Kidney (tissue), 14 donors: ENCODE data around the gene TIAL1. TPM values are rescaled to one million over a fixed set of nuclear protein-coding genes. Genes with fewer than 3 reads are reported as not detected.
A peak's percentile ranks its signal among the peaks of the same experiment; 100 is the strongest.
"Not testable (repeated sequence)": the region's sequence is repeated elsewhere in the genome, so short reads cannot be mapped to it uniquely, and the experiment has no call there.

Experiments
- DNase-seq, 5 donors: peaks; one replicate each; pipeline ENCODE4 v3.0.0-alpha.2; 2013 to 2020
- FAIRE-seq: peaks from 2 replicates; lab custom pipeline; 2012; peaks lifted over from hg19 to GRCh38; lab: Jason Lieb, UNC
- H3K27ac ChIP-seq, 2 donors: one replicate each; pipeline ENCODE4 v1.7.0; 2013; ENCODE audit warnings: low read depth in 2 of 2, low read length in 2 of 2, inconsistent platforms in 1 of 2
- H3K27me3 ChIP-seq: one replicate; pipeline ENCODE4 v1.7.1; 2013; ENCODE audit warnings: low read length, inconsistent platforms; ENCODE audit not compliant: control insufficient read depth, insufficient read depth
- H3K36me3 ChIP-seq, 3 donors: one replicate each; pipeline versions ENCODE4 v1.7.0 to v1.7.1; 2013; ENCODE audit warnings: low read length in 3 of 3, control low read depth in 1 of 3, inconsistent platforms in 1 of 3; ENCODE audit not compliant: insufficient read depth in 3 of 3, control insufficient read depth in 2 of 3
- H3K4me1 ChIP-seq, 3 donors: one replicate each; pipeline versions ENCODE4 v1.7.0 to v1.7.1; 2013; ENCODE audit warnings: low read length in 3 of 3, inconsistent platforms in 1 of 3, low read depth in 1 of 3; ENCODE audit not compliant: control insufficient read depth in 2 of 3, insufficient read depth in 2 of 3
- H3K4me3 ChIP-seq, 3 donors: one replicate each; pipeline versions ENCODE4 v1.7.0 to v1.8.1; 2013; ENCODE audit warnings: low read length in 3 of 3, control low read depth in 1 of 3, inconsistent platforms in 1 of 3
- H3K9ac ChIP-seq, 3 donors: one replicate each; pipeline versions ENCODE4 v1.7.0 to v1.7.1; 2013; ENCODE audit warnings: low read length in 3 of 3, control low read depth in 1 of 3, inconsistent platforms in 1 of 3
- H3K9me3 ChIP-seq, 3 donors: one replicate each; pipeline versions ENCODE4 v1.7.0 to v1.7.1; 2013; ENCODE audit warnings: low read length in 3 of 3, control low read depth in 1 of 3, inconsistent platforms in 1 of 3; ENCODE audit not compliant: control insufficient read depth in 2 of 3, insufficient read depth in 1 of 3
- intact Hi-C: fragments of 100-400 bp; cut with DNase I; formaldehyde crosslinking; loops from one replicate; pipeline ENCODE4 v1.11.1; 2022
- polyA plus RNA-seq: library from polyadenylated mRNA; stranded (reverse); fragments of 350-450 nt; fragmentation: Illumina TruSeq; extraction: RNeasy Lipid Tissue Mini Kit (QIAGEN cat#74804); gene quantifications from one replicate; pipeline ENCODE4 v1.2.3, GENCODE V29; 2014; ENCODE audit warnings: low read depth, low replicate concordance; ENCODE audit not compliant: insufficient read depth
- total RNA-seq: library from RNA; stranded (reverse); fragmentation: NEBNext Ultra II Directional; extraction: Animal tissue kit (Norgen Biotek cat#: 25700); gene quantifications from one replicate; pipeline ENCODE4 v1.2.1, GENCODE V29; 2021
- TF ChIP-seq, protein P1 (sequence below): IDR thresholded peaks from 3 replicates; pipeline ENCODE4 v1.5.1; 2012; ENCODE audit warnings: mild to moderate bottlenecking, moderate library complexity, borderline replicate concordance; ENCODE audit not compliant: insufficient read depth; ENCODE audit errors: extremely low read depth
- donor health status: control.
- donor health status: control.
- donor health status: control.
- donor health status: control.
- donor health status: control.
- donor health status: DM: yes; HTN: yes; CAD: no.
- donor health status: Normal renal cell carcinoma (clear cell type).

TIAL1 gene
- total and polyA plus RNA-seq, 2 donors from 2014 or later: 46.7 to 88.8 TPM

DNA sequence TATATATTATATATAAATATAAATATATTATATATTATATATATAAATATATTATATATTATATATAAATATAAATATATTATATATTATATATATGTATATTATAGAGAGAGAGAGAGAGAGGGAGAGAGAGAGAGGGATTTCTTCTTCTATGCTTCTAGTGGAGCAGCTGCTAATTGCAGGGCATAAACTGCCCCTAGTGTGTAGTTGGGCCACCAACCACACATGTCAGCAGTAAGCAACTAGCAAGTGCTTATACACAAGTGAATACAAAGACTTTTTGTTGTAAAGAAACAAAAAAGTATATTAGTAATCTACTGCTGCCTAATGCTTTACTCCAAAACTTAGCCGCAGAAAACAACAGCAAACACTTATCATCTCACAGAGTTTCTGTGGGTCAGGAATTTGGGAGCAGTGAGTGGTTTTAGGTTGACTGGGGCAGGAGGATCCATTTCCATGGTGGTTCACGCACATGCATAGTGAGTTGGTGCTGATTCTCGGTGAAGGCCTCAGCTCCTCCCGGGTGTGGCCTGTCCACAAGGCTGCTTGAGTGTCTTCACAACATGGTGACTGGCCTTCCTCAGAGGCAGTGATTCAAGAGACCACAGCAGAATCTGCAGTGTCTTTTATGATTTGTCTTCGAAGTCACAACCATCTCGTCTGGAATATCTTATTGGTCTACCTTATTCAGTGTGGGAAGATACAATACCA, 29.0 kb upstream of the TIAL1 start:
- DNase-seq (no peak), FAIRE-seq (peak; percentile 99)
- no peaks in the 10 kb centered on the region for H3K4me1 ChIP-seq
- H3K36me3 ChIP-seq: no peaks in the 10 kb centered on the region
- TF ChIP-seq, protein P1, sequence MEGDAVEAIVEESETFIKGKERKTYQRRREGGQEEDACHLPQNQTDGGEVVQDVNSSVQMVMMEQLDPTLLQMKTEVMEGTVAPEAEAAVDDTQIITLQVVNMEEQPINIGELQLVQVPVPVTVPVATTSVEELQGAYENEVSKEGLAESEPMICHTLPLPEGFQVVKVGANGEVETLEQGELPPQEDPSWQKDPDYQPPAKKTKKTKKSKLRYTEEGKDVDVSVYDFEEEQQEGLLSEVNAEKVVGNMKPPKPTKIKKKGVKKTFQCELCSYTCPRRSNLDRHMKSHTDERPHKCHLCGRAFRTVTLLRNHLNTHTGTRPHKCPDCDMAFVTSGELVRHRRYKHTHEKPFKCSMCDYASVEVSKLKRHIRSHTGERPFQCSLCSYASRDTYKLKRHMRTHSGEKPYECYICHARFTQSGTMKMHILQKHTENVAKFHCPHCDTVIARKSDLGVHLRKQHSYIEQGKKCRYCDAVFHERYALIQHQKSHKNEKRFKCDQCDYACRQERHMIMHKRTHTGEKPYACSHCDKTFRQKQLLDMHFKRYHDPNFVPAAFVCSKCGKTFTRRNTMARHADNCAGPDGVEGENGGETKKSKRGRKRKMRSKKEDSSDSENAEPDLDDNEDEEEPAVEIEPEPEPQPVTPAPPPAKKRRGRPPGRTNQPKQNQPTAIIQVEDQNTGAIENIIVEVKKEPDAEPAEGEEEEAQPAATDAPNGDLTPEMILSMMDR: no peak
- H3K9ac ChIP-seq: no peak overlapping the region
- H3K9me3 ChIP-seq: no peaks in the 10 kb centered on the region
- intact Hi-C loops: no loop called here
- no peak overlapping the region for H3K27ac ChIP-seq
- H3K4me3 ChIP-seq: no peak overlapping the region
- H3K27me3 ChIP-seq: no peaks in the 10 kb centered on the region

DNA sequence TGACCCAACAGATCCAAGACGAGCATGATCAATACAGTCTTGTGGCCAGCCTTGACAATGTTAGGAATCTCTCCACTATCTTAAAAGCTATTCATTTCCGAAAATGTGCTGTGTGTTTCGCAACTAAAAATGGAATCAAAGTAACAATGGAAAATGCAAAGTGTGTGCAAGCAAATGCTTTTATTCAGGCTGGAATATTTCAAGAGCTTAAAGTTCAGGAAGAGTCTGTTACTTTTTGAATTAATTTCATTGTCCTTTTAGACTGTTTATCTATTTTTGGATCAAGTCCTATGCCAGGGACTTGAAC, 24.3 kb upstream of the TIAL1 start:
- H3K27ac ChIP-seq: no peak overlapping the region
- TF ChIP-seq, protein P1: no peak
- no peaks in the 10 kb centered on the region for H3K4me1 ChIP-seq
- H3K9ac ChIP-seq: no peak overlapping the region
- H3K27me3 ChIP-seq: no peaks in the 10 kb centered on the region
- no peaks in the 10 kb centered on the region for H3K9me3 ChIP-seq
- intact Hi-C loops: no loop called here
- H3K4me3 ChIP-seq: no peak overlapping the region
- H3K36me3 ChIP-seq: no peaks in the 10 kb centered on the region
- DNase-seq (no peak), FAIRE-seq (no peak)

DNA sequence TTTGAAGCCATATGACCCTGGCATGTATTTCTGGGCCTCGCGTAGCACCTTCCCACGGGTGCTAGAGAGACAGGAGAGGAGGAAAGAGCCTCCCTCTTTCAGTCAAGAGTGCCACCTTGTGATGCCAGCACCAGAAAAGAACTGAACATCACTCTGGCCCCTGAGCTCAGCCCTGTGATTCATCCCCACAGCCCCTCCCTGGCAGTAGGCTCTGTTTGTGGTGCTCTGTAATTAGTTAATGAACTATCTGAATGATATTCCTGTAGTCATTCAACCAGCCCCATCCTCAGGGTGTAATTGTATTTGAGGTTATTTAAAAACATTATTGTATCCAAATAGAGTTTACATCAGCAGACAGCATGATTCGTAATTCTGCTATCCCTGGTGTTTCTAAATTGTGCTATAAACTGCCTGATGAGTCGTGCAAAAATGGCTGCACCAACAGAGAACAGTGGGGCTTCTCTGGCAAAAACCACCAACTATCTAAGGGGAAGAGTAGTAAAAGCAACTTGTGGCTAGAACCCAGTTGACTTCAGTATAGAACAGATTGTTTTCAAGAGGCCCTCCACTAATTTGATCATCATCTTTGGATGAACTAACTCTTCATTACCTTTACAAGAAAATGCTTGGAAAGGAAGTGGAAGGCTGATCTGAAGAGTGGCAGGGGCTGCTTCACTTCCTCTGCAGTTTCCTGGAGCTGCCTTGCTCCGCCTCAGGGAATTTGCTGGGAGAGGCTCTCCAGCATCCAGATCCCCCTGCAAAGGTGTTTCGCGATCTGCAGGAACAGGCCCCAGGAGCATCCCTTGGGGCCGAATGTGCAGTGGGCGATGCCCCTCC, 23.7 kb upstream of the TIAL1 start:
- Histone ChIP-seq H3K9me3 (no peaks in the 10 kb centered on the region), H3K27me3 (no peaks in the 10 kb centered on the region), H3K9ac (no peak overlapping the region), H3K36me3 (no peaks in the 10 kb centered on the region), H3K27ac (no peak overlapping the region), H3K4me1 (no peaks in the 10 kb centered on the region), H3K4me3 (no peak overlapping the region)
- intact Hi-C loops: no loop called here
- TF ChIP-seq, protein P1: no peak
- DNase-seq (no peak), FAIRE-seq (no peak)

DNA sequence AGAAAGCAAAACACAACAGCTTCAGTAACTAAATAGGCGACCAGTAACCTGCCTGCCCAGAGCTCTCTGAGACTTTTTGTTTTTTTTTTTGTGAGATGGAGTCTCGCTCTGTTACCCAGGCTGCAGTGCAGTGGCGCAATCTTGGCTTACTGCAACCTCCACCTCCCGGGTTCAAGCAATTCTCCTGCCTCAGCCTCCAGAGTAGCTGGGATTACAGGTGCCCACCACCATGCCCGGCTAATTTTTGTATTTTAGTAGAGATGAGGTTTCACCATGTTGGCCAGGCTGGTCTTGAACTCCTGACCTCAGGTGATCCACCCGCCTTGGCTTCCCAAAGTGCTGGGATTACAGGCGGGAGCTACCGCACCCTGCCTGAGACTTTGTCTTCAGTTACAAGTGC, 23.0 kb upstream of the TIAL1 start:
- intact Hi-C loops, H3K4me1 ChIP-seq, FAIRE-seq, H3K27me3 ChIP-seq, H3K36me3 ChIP-seq, H3K27ac ChIP-seq, H3K9me3 ChIP-seq, H3K9ac ChIP-seq, H3K4me3 ChIP-seq, DNase-seq: not testable (repeated sequence)
